Ramos (cell line): Measurements from ENCODE around the gene KMT2E.

Experiments
- in situ Hi-C: fragments of 300-500 bp; cut with MboI; formaldehyde crosslinking; loops from one replicate; pipeline ENCODE4 v1.14.3; 2022; ENCODE audit warnings: low sequenced_read_pairs; ENCODE audit not compliant: unreplicated experiment

KMT2E gene

GRCh38 chr7:105057472-105057871 lies 43.5 kb downstream of the KMT2E start:
- in situ Hi-C loops: no loop called here

- in situ Hi-C loops: no loop called here
Observed at GRCh38 chr7:105060437-105060836, 46.4 kb downstream of the KMT2E start.

GRCh38 chr7:105060923-105061322 lies 46.9 kb downstream of the KMT2E start:
- in situ Hi-C loops: no loop called here

GRCh38 chr7:105065104-105065503 lies 51.1 kb downstream of the KMT2E start:
- in situ Hi-C loops: no loop called here

- in situ Hi-C loops: no loop called here
Observed at GRCh38 chr7:105067691-105068090, 53.7 kb downstream of the KMT2E start.

- in situ Hi-C loops: no loop called here
Observed at GRCh38 chr7:105068886-105069285, 54.9 kb downstream of the KMT2E start.

GRCh38 chr7:105073143-105073542 lies 59.1 kb downstream of the KMT2E start:
- in situ Hi-C loops: no loop called here

GRCh38 chr7:105079348-105079747 lies 65.3 kb downstream of the KMT2E start:
- in situ Hi-C loops: no loop called here

- in situ Hi-C loops: no loop called here
Observed at GRCh38 chr7:105084581-105084980, 70.6 kb downstream of the KMT2E start.

- in situ Hi-C loops: no loop called here
Observed at GRCh38 chr7:105086850-105087249, 72.8 kb downstream of the KMT2E start.

GRCh38 chr7:105087981-105088380 lies 74.0 kb downstream of the KMT2E start:
- in situ Hi-C loops: no loop called here

- in situ Hi-C loops: no loop called here
Observed at GRCh38 chr7:105088456-105088855, 74.5 kb downstream of the KMT2E start.

GRCh38 chr7:105094966-105095365 lies 81.0 kb downstream of the KMT2E start:
- in situ Hi-C loops: no loop called here

- in situ Hi-C loops: no loop called here
Observed at GRCh38 chr7:105096306-105096705, 82.3 kb downstream of the KMT2E start.

- in situ Hi-C loops: no loop called here
Observed at GRCh38 chr7:105097619-105098018, 83.6 kb downstream of the KMT2E start.

- in situ Hi-C loops: no loop called here
Observed at GRCh38 chr7:105098863-105099515, 85.0 kb downstream of the KMT2E start.

- in situ Hi-C loops: no loop called here
Observed at GRCh38 chr7:105101864-105102263, 87.9 kb downstream of the KMT2E start.

GRCh38 chr7:105102557-105103352 lies 88.8 kb downstream of the KMT2E start:
- in situ Hi-C loops: no loop called here

- in situ Hi-C loops: no loop called here
Observed at GRCh38 chr7:105105579-105105978, 91.6 kb downstream of the KMT2E start.

- in situ Hi-C loops: no loop called here
Observed at GRCh38 chr7:105106473-105106872, 92.5 kb downstream of the KMT2E start.

GRCh38 chr7:105107458-105107857 lies 93.5 kb downstream of the KMT2E start:
- in situ Hi-C loops: no loop called here
